HG02571 (cell line): ENCODE data around the gene GALNS.
"Not testable (repeated sequence)": the region's sequence is repeated elsewhere in the genome, so short reads cannot be mapped to it uniquely, and the experiment has no call there.

Experiments used
- ATAC-seq: cut with Tn5 transposase; IDR thresholded peaks from one replicate; pipeline ENCODE4 v1.9.1; 2021; ENCODE audit warnings: mild to moderate bottlenecking, moderate library complexity; ENCODE audit not compliant: unreplicated experiment

GALNS gene

DNA sequence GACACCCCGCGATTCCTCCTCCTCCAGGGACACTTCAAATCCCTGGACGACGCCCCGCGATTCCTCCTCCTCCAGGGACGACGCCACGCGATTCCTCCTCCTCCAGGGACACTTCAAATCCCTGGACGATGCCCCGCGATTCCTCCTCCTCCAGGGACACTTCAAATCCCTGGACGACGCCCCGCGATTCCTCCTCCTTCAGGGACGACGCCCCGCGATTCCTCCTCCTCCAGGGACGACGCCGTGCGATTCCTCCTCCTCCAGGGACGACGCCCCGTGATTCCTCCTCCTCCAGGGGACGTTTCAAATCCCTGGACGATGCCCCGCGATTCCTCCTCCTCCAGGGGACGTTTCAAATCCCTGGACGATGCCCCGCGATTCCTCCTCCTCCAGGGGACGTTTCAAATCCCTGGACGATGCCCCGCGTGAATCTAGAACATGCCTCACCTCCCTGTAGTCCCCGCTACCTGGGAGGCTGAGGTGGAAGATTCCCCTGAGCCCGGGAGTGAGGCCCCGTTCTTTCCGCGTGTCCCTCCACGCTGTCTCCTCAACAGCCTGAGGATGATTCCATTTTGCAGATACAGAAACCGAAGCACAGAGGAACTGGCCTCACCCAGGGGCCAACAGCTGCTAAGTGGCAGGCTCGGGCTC is 33.1 kb upstream of the GALNS start:
- ATAC-seq = not testable (repeated sequence)

DNA sequence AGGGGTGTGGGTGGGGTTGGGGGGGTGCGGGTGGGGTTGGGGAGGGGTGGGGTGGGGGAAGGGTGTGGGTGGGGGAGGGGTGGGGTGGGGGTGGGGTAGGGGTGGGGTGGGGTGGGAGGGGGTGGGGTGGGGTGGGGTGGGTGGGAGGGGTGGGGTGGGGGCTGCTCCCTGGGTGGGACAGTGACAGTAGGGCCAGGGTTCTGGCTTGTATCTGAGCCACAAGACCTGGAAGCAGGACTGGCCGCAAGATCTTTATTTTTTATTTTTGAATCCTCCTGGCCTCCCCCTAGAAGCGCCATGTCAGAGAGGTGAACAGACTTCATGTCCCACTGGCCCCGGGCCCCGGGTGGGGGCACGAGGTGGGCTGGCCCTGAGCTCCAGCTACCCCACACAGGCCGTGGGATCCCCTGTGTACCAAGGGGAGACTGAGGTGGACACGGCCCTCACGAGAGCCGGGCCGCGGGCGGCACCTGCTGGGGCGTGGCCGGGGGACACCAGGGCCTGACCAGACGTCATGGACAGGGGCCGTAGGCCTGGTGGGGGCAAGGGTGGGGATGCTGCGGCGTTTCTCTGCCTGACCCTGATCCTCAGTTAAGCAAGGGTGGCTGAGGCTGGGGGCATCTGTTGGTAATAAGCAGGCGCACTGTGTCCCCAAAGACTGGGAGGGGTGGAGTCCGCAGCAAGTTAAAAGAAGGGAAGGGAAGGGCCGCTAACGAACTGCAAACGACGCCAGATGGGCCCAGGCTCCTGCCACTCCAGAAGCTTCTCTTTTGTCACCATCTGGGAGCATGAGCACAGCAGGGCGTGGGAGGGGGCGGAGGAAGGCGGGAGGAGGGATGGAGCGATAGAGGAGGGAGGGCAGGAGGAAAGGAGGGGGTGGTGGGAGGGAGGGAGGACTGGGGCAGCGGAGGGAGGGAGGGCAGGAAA is 32.0 kb upstream of the GALNS start:
- ATAC-seq = no peak

DNA sequence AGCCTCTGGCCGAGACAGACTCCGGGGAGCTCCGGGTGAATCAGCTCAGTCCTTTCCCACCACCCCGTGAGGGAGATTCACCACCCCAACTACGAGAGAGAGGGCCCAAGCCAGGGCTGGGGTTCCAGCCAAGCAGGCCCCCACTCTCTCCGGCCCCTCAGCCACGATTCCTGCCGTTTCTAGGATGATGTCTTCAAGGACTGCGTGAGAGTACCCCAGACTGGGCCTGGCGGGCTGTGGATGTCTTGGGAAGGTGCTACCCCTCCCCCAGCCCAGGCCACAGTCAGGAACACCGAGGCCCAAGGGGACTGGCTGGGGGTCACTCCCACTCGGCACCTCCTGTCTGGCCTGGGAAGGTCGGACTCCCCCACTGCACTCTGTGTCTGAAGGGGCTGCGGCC is 31.3 kb upstream of the GALNS start:
- ATAC-seq = no peak

DNA sequence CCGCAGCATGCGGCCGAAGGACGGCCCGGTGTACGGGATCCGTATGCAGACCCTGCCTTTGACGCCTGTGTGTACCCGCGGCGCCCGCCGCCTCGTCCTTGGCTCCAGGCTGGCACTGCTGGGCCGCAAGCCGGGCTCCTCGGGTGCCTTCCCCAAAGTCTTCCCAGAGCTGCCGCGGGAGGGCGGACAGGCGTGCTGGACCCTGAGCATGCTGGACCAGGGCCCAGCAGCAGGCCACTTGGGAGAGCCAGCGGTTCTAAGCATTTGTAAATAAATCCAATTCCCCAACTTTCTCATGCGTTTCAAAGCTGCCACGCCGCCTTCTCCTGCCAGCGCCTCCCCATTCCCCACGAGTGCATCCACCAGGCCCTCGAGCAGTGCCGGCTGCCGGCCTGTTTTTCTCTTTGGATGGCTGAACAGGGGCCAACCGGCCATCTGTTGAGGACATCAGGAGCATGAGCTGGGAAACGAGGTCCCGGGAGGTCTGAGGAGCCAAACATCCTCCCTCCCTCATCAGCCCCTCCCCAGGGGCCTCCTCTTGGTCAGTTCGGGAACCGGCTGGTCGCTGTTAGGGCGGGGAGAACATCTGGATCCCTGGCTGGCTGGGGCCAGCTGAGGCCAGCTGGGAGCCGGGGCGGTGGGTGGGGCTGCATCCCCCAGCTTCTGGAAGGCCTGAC is 30.2 kb upstream of the GALNS start:
- no peak for ATAC-seq

DNA sequence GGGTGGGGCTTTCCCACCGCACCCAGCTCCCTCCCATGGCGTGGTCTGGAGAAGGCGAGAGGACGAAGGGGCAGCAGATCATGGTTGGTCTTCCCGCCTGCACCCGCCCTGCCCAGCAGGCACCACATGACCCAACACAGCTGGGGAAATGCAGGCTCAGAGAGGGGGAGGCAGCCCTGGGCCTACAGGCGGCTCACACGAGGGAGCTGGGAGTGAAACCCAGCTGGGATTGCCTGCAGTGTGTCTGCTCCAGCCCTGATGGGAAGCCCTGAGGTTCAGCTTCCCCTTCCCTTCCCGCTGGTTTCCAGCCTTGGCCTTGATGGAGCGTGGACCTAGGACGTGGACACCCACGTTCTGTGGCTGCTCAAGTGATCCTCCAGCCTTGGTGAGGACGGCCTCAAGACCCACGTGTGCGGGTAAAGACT is 29.7 kb upstream of the GALNS start:
- no peak for ATAC-seq

DNA sequence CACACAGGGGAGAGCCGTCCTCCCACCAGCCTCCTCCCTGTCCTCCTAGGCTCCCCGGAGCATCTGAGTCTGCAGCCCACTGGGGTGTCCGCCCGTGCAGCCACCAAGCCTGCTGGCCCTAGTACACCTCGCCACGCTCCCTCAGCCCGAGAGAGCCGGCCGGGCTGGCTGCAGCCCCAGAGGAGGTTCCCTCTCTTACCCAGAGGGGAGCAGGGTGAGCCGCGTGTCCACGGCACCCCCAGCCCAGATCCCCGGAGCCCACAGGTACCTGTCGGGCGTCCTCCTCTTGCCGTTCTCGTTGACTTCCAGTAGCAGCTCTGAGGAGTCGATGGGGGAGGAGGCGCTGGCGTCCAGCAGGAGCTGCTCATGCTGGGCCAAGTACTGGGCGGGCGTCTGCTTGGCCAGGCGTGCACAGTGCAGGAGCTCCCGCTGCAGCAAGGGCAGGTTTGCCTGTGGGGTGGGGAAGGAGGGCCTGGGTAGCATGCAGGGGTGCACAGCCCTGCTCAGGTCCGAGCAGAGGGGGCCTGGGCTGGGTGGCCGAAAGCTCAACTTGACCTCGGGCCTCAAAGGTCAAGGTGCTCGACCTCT is 29.0 kb upstream of the GALNS start:
- ATAC-seq = no peak

DNA sequence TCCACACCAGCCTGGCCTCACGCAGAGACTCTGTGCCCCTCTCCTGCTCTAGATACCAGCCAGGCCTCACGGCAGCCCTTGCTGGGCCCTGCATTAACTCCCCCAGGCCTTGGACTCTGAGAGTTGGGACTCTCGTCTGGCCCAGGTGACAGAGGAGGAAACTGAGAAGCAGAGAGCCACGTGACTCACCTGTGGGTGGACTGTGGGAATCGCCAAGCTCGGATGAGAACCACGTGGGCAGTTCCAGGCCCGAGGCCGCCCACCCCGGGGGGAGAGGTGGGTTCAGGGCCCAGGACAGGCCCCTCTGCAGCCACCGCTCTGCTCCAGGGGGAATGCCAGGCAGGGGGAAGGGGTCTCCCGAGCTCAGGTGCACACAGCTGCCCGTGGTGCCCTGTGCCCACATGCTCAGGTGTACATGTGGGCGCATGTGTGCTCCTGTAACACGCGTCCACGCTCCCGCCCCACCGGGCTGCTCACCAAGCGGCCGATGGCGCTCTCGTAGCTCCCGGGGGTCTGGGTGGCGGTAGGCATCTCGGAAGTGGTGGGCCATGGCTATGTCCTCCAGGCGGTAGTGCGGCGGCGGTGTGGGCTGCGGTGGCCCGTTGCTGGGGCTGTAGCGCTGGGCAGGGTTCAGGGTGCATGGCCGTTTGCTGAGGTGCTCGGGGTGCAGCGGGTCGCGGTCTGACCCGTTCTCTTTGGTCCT is 28.0 kb upstream of the GALNS start:
- no peak for ATAC-seq

DNA sequence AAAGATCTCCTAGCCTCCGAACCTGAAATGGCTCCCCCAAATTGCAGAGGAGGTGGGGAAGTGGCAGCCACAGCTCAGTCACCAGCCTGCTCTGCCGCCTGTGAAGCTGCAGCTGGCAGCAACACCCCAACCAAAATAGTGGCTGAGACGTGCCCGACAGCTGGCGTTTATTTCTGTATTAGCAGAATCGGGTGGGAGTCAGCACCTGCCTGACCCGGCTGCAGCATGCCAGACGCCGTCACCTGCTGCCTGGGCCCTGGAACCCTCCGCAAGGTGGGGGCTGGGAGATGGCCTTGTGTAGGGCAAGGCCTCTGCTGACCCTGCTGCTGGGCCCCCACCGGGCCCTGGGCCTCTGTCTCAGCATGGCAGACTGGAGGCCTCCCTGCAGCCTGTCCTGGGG is 27.2 kb upstream of the GALNS start:
- ATAC-seq = no peak

DNA sequence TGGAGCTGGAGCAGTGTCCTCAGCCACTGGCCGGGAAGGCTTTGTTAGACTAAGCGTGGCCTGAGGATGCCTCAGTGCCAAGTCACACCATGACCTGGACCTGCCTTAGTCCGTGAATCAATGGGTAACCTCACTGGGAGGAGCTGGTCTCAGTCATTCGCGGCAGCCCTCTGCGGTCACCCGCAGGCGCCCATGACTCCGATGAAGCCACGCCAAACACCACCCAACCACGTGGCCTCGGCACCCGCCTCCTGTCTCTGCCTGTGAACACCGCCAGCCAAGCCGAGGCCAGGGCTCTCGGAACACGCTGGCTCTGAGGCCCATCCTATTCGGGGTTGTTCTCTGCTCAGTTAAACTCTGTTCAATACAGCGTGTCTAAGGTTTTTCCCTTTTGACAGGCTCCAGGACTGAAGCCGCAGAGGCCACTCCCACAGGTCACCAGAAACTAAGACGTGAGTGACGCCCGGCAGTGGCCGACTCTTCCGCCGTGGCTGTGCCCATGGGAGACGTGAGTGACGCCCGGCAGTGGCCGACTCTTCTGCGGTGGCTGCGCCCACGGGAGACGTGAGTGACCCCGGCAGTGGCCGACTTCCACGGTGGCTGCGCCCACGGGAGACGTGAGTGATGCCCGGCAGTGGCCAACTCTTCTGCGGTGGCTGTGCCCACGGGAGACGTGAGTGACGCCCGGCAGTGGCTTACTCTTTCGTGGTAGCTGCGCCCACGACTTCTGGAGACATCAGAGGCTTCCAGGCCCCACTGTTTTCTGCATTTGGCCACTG is 26.6 kb upstream of the GALNS start:
- no peak for ATAC-seq

DNA sequence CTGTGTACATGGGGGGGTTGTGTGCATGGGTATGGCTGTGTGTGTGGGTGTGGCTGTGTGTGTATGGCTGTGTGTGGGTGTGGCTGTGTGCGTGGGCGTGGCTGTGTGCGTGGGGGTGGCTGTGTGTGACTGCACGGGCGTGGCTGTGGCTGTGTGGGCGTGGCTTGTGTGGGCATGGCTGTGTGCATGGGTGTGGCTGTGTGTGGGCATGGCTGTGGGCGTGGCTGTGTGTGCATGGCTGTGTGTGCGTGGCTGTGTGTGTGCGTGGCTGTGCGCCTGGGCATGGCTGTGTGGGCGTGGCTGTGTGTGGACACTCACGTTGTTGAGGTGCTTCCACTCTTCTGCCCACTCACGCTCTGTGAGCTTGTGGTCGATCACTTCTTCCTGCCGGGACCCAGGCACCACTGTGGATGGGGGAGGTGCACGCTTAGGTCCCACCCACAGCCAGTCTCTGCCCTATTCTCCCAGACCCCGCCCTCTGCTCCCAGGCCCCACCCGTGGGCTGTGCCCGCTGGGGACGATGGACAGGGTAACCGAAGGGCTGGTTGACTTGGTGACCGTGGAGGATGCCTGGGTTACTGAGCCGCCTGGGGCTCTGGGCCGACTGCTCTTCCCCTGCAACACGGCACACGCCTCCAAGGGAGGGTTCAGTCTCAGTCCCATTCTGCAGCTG is 25.7 kb upstream of the GALNS start:
- ATAC-seq = no peak

DNA sequence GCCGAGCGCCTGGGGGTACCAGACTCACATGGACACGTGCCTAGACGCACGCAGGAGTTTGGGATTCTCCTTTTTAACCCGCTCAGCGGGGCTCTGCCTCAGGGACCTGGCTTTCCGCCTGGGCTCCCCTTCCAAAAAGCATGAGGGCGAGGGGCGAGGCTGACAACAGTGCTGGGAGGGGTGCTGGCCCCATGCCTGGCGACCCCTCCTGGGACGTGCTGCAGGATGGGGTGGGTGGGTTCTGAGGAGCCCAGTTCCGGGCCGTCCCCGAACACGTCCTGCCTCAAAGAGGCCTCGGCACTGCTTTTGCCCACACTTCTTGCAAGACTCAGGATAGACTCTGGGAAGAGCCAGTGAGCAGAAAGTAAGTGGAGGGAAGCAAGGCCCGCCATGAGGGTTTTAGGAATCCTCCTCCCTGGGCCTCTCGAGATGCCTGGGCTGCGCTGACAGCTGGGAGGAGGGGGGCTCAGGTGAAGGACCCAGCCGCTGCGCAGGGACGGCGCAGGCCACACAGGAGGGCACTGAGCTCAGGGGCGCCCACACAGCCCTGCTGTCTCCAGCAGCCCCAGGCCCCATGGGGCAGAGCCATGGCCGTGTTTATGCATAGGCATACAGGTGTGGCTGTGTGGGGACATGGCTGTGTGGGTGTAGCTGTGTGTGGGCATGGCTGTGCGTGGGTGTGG is 25.1 kb upstream of the GALNS start:
- no peak for ATAC-seq

DNA sequence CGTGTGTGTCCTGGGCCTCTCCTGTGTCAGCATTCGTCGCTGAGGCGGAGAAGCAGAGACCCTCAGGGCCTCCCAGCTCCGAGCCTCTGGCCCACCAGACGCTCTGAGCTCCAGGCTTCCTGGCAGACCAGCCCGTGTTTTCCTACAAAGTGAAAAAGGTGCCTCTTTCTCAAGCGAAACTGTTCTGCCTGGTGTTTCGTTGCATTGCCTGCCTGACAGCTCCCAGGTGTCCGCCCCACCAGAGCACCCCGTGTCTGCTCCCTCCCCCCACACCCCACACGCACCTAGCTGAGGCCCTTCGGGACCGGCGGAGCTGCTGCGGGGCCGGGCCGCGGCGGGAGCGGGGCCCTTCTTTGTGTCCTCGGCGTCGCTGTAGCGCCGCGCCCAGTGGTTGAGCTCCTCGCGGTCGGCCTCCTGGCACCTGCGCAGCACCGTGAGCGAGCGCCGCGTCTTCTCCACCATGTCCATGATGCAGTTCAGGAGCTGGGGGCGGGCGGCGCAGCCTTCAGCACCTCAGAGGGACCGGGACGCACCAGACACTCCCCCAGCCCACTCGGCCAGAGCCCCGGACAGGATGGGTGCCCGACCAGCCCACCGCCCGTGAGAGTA is 24.4 kb upstream of the GALNS start:
- ATAC-seq = no peak

DNA sequence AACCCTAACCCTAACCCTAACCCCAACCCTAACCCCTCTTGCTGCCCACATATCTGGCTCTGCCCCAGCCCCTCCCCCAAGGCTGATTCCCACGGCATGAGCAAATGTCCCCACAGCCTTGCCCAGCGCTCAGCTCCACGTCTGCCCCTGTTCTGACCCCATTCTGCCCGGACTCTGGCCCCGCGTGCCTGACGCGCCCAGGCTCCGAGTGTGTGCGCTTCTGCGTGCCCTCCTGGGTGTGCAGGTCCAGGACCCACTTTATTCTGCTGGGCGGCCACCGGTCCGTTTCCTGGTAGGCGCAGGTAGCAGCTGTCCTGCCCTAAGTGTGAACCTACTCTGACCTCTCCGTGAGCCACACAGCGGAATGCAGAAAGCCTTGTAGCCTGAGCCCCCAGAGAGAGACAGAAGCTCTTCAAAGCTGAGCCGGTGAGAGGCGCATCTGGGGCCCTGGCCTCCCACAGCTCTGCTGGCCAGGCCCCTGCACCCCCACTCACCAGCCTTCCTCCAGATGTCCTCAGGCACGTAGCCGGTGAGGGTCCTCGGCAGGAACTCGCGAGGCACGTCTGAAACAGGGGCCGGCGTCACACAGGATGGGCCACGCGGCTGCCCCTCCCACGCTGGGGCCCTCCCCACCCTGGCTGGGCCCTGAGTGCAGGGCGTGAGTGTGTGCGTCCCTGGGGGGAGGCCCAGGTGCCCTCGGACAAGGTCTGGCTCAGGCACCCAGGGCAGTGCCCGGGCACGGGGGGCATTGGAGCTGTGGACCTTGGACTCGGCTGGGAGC is 23.7 kb upstream of the GALNS start:
- ATAC-seq = no peak

DNA sequence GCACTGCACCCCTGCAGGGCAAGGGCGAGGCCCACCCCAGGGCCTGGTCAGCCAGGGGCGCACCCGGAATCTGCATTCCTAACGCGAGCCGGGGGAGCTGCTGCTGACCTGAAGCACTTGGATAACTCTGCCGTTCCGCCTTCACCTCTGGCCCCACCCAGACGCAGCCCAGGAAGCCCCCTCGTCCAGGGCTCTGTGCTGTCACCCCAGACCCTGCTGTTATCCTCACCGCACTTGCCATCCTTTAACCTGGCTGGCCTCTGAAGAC is 23.0 kb upstream of the GALNS start:
- no peak for ATAC-seq

DNA sequence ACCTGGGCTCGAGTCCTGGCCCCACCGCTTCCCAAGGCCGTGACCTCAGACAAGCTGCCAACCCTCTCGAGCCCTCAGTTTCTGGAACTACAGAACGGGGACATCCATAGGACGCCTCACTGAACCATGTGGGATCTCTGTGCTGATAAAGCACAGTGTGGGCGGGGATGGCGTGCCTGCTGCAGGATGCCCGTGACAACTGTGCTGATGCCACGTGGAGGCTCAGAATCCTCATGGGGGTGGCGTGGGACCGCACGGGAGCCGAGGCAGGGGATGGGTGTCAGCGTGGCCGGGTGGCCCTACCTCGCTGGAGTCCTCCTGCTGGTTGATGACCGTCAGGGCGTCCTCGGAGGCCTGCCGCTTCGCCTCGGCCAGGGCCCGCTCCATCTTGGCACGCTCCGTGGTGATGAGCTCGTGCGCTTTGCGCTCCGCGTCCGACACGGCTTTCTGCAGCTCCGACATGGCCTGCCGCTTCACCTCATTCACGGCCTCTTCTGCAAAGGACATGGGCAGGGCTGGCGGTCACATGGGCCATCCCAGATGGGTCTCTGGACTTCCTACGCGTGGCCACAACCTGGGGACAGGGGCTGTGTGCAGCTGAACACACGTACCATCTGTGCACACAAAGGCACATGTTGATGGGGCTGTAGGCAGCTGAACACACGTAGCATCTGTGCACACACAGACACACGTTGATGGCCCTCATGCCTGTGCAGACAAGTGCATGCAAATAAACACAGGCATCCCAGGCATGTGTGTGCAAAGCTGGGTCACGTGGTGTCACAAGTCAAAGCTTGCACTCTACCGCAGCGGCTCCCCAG is 22.4 kb upstream of the GALNS start:
- no peak for ATAC-seq

DNA sequence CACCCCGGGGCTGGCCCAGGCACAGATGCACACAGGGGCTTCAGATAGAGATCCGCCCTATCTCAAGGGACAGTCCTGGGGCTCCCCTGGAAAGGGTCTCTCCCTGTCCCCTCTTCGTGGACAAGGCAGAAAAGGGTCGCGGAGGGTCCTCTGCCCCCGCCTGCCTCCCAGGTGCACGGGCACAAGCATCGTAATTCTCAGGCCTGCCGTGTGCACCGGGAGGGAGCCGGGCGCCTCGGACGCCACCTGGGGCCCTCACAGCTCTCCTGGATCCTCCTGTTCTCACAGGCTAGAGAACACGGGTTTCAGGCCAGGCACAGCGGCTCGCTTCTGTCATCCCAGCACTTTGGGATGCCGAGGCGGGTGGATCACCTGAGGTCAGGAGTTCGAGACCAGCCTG is 21.6 kb upstream of the GALNS start:
- no peak for ATAC-seq
